GM19023 (cell line): Measurements from ENCODE around the gene RNASE2.
A peak's percentile ranks its signal among the peaks of the same experiment; 100 is the strongest.
"Not testable (repeated sequence)": the region's sequence is repeated elsewhere in the genome, so short reads cannot be mapped to it uniquely, and the experiment has no call there.

Experiments used
- ATAC-seq: cut with Tn5 transposase; IDR thresholded peaks from one replicate; pipeline ENCODE4 v1.9.1; 2021; ENCODE audit warnings: mild to moderate bottlenecking, moderate library complexity; ENCODE audit not compliant: unreplicated experiment

The RNASE2 gene

GRCh38 chr14:20954736-20955537, at the start of gene RNASE2:
Gene RNASE2, plus strand, starts transcription at chr14:20955487. Its CDS starts 285 bp downstream, at chr14:20955772.
- not testable (repeated sequence) for ATAC-seq

GRCh38 chr14:20905676-20906075, 49.6 kb upstream of the RNASE2 start:
- no peak for ATAC-seq

GRCh38 chr14:20907214-20907613, 48.1 kb upstream of the RNASE2 start:
- no peak for ATAC-seq

- ATAC-seq: not testable (repeated sequence)
These were observed 44.5 kb upstream of the RNASE2 start for GRCh38 chr14:20910822-20911221.

- ATAC-seq: not testable (repeated sequence)
These were observed 36.1 kb upstream of the RNASE2 start for GRCh38 chr14:20919038-20919756.

GRCh38 chr14:20923766-20924297, 31.5 kb upstream of the RNASE2 start:
- ATAC-seq: not testable (repeated sequence)

GRCh38 chr14:20934148-20934762, 21.0 kb upstream of the RNASE2 start:
- ATAC-seq: no peak

- no peak for ATAC-seq
These were observed 19.8 kb upstream of the RNASE2 start for GRCh38 chr14:20935303-20935984.

- not testable (repeated sequence) for ATAC-seq
These were observed 10.1 kb upstream of the RNASE2 start for GRCh38 chr14:20945146-20945545.

GRCh38 chr14:20946707-20947106, 8.6 kb upstream of the RNASE2 start:
- ATAC-seq: not testable (repeated sequence)

GRCh38 chr14:20955538-20955873, 219 bp downstream of the RNASE2 start:
- ATAC-seq: not testable (repeated sequence)

- no peak for ATAC-seq
These were observed 1.2 kb downstream of the RNASE2 start for GRCh38 chr14:20956376-20956976.

GRCh38 chr14:20958946-20959345, 3.7 kb downstream of the RNASE2 start:
- not testable (repeated sequence) for ATAC-seq

GRCh38 chr14:20969336-20969735, 14.0 kb downstream of the RNASE2 start:
- ATAC-seq: no peak

GRCh38 chr14:20970647-20970982, 15.3 kb downstream of the RNASE2 start:
- peak; percentile 3 for ATAC-seq

- peak; percentile 94 for ATAC-seq
These were observed 15.9 kb downstream of the RNASE2 start for GRCh38 chr14:20970983-20971704.

- peak; percentile 21 for ATAC-seq
These were observed 16.4 kb downstream of the RNASE2 start for GRCh38 chr14:20971705-20972021.

- ATAC-seq: no peak
These were observed 18.2 kb downstream of the RNASE2 start for GRCh38 chr14:20973501-20973900.

- ATAC-seq: no peak
These were observed 21.0 kb downstream of the RNASE2 start for GRCh38 chr14:20976291-20976690.

- ATAC-seq: no peak
These were observed 23.4 kb downstream of the RNASE2 start for GRCh38 chr14:20978687-20979086.
